ENCODE measurements around the gene AKAP10. TPM values are rescaled to one million over a fixed set of nuclear protein-coding genes. Genes with fewer than 3 reads are reported as not detected.
"Not testable (repeated sequence)": the region's sequence is repeated elsewhere in the genome, so short reads cannot be mapped to it uniquely, and the experiment has no call there.

The AKAP10 gene
- total and polyA plus RNA-seq, 12 donors, result 3.7 to 17.0 (median 13.8) TPM

GRCh38 chr17:19955099-19955498 is 22.5 kb downstream of the AKAP10 start:
- Histone ChIP-seq H3K36me3 (peaks cover 0 to 71% (median 23%) of the 10 kb centered on the region in 9 donors), H3K4me1 (peaks cover 0 to 64% (median 7%) of the 10 kb centered on the region in 9 donors), H3K4me3 (no peak overlapping the region), H3K27ac (no peak overlapping the region), H3K27me3 (no peaks in the 10 kb centered on the region), H3K9me3 (peaks cover 0 to 10% (median 0%) of the 10 kb centered on the region in 11 donors)
- DNase-seq (no peak), ATAC-seq (no peak)
- TF ChIP-seq, protein P1, sequence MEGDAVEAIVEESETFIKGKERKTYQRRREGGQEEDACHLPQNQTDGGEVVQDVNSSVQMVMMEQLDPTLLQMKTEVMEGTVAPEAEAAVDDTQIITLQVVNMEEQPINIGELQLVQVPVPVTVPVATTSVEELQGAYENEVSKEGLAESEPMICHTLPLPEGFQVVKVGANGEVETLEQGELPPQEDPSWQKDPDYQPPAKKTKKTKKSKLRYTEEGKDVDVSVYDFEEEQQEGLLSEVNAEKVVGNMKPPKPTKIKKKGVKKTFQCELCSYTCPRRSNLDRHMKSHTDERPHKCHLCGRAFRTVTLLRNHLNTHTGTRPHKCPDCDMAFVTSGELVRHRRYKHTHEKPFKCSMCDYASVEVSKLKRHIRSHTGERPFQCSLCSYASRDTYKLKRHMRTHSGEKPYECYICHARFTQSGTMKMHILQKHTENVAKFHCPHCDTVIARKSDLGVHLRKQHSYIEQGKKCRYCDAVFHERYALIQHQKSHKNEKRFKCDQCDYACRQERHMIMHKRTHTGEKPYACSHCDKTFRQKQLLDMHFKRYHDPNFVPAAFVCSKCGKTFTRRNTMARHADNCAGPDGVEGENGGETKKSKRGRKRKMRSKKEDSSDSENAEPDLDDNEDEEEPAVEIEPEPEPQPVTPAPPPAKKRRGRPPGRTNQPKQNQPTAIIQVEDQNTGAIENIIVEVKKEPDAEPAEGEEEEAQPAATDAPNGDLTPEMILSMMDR (IDR thresholded peaks at IDR 0.05), result no peak
- WGBS, 2 donors, result 94 to 95% methylated on average over 7 of the region's 7 CpGs
- intact Hi-C loops (cut with DNase I), result no loop called here

GRCh38 chr17:19951411-19951810 is 26.2 kb downstream of the AKAP10 start:
- H3K27me3 ChIP-seq; H3K27ac ChIP-seq; intact Hi-C loops (cut with DNase I); H3K9me3 ChIP-seq; H3K4me3 ChIP-seq; ATAC-seq; DNase-seq: not testable (repeated sequence)
- H3K36me3 ChIP-seq, result peaks cover 0 to 54% (median 13%) of the 10 kb centered on the region in 9 donors
- 79 to 82% methylated on average over 3 to 5 of the region's 5 CpGs for WGBS, 2 donors
- peaks cover 0 to 57% (median 19%) of the 10 kb centered on the region in 9 donors for H3K4me1 ChIP-seq

GRCh38 chr17:19950624-19951195 is 26.9 kb downstream of the AKAP10 start:
- WGBS, 2 donors, result 98% methylated on average over 24 to 43 of the region's 43 CpGs
- not testable (repeated sequence) for ATAC-seq

DNA sequence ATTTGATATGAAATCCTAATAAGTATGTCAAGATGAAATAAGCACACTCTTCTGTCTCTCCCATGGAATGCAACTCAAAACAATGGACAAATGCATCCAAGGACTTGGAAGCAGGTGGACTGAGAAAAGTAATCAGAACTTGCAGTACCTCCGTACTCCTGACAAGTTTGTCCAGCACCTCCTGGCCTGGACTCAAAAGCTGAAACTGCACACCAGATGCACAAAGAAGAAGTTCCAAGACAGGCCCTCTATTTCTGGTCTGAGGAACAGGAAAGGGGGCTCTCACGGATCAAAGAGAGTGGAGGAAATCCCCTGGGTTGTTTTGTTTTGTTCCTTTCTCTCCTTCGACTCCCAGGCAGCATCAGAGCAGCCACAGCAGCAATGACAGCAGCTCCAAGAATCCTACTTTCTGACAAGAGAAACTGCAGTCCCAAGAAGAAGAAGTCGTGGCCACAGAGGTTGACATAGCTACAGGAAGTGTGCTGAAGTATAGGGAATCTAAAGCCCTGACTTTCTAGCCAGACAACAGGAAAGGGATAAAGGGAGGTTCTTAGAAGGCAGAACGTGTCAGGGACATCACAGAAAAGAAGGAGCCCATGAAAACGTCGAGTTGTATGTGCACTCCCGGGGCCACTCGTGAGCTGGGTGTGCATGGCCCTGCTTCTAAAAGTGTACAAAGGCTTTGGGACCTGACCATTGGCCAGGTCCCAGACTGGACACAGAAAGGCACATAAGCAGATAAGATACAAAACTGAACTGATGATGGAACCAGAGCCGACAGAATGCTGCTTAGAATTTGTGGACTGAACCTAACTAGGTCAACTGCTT is 29.3 kb downstream of the AKAP10 start:
- H3K27ac ChIP-seq, result peak overlapping the region in 3 of 10 donors; percentile 1 to 41 (median 22)

More at GRCh38 chr17:19950624-19951195, 26.9 kb downstream of the AKAP10 start:
- H3K27me3 ChIP-seq; H3K4me3 ChIP-seq; H3K27ac ChIP-seq; DNase-seq; H3K9me3 ChIP-seq; intact Hi-C loops (cut with DNase I): not testable (repeated sequence)
- peaks cover 0 to 50% (median 19%) of the 10 kb centered on the region in 9 donors for H3K4me1 ChIP-seq
- H3K36me3 ChIP-seq, result peaks cover 0 to 51% (median 15%) of the 10 kb centered on the region in 9 donors

GRCh38 chr17:19946921-19947320 is 30.7 kb downstream of the AKAP10 start:
- H3K27me3 ChIP-seq, result no peaks in the 10 kb centered on the region
- peaks cover 0 to 31% (median 24%) of the 10 kb centered on the region in 9 donors for H3K4me1 ChIP-seq
- WGBS, 2 donors, result 97 to 98% methylated on average over 20 of the region's 20 CpGs
- H3K27ac ChIP-seq, result no peak overlapping the region
- H3K4me3 ChIP-seq, result no peak overlapping the region
- DNase-seq, result no peak
- ATAC-seq, result peak in 1 of 8 donors; percentile 55
- TF ChIP-seq, protein P1 (IDR thresholded peaks at IDR 0.05), result no peak
- H3K36me3 ChIP-seq, result peaks cover 0 to 60% (median 13%) of the 10 kb centered on the region in 9 donors
- intact Hi-C loops (cut with DNase I), result no loop called here
- H3K9me3 ChIP-seq, result no peaks in the 10 kb centered on the region

More for the DNA sequence above, 29.3 kb downstream of the AKAP10 start:
- intact Hi-C loops (cut with DNase I), result no loop called here
- peaks cover 0 to 38% (median 19%) of the 10 kb centered on the region in 9 donors for H3K4me1 ChIP-seq
- no peak for DNase-seq
- H3K27me3 ChIP-seq, result no peaks in the 10 kb centered on the region
- 19% methylated on average over 10 of the region's 10 CpGs for WGBS, 2 donors
- no peak overlapping the region for H3K4me3 ChIP-seq
- peak in 5 of 8 donors; percentile 27 to 62 (median 45) for ATAC-seq
- H3K9me3 ChIP-seq, result peaks cover 0 to 3% (median 0%) of the 10 kb centered on the region in 11 donors
- TF ChIP-seq, protein P1 (IDR thresholded peaks at IDR 0.05), result no peak
- H3K36me3 ChIP-seq, result peaks cover 0 to 56% (median 13%) of the 10 kb centered on the region in 9 donors
